GM12878 (cell line): ENCODE results near the gene PRKAG2. TPM values are rescaled to one million over a fixed set of nuclear protein-coding genes. Genes with fewer than 3 reads are reported as not detected.
A peak's percentile ranks its signal among the peaks of the same experiment; 100 is the strongest.

Source experiments
- ATAC-seq: fragments of 200-7000 bp; cut with Tn5 transposase; 3 replicates; pipeline ENCODE4 v1.9.1; 2020; ENCODE audit warnings: mild to moderate bottlenecking, moderate library complexity
- BruUV-seq: library from RNA; stranded (reverse); fragments of 400-500 nt; replicated peaks from 2 replicates; lab custom pipeline; 2021; lab: Mats Ljungman, UMichigan
- CTCF ChIA-PET: fragments of 300-600 bp; sonication (Branson Sonifier 250); formaldehyde crosslinking; extraction: SDS; loops from one replicate; lab custom pipeline; 2021; ENCODE audit warnings: inconsistent platforms; lab: Yijun Ruan, JAX
- POLR2A ChIA-PET: fragments of 350-600 bp; formaldehyde crosslinking; extraction: SDS; loops from one replicate; lab custom pipeline; 2021; ENCODE audit warnings: inconsistent platforms; lab: Charles Lee
- RAD21 ChIA-PET: fragments of 300-600 bp; sonication (Branson Sonifier 250); formaldehyde crosslinking; loops from one replicate; lab custom pipeline; 2023; ENCODE audit warnings: antibody characterized with exemption; ENCODE audit not compliant: unreplicated experiment; lab: Charles Lee
- SMC1A ChIA-PET: fragments of 300-600 bp; sonication (Branson Sonifier 250); formaldehyde crosslinking; loops from one replicate; lab custom pipeline; 2023; ENCODE audit not compliant: unreplicated experiment, uncharacterized antibody; lab: Charles Lee
- DNase-seq: peaks from one replicate; pipeline ENCODE4 v3.0.0-alpha.2; 2011; ENCODE audit warnings: low read depth, low spot score
- FAIRE-seq: peaks from 3 replicates; lab custom pipeline; 2011; peaks lifted over from hg19 to GRCh38; lab: Jason Lieb, UNC
- H2AFZ ChIP-seq: 2 replicates; pipeline ENCODE4 v1.6.0; 2011; ENCODE audit warnings: low read depth, low read length, control low read depth; ENCODE audit not compliant: control insufficient read depth
- H3K27ac ChIP-seq: 2 replicates; pipeline ENCODE4 v1.5.1; 2011; ENCODE audit warnings: control low read depth; ENCODE audit not compliant: control insufficient read depth, insufficient read depth
- H3K27me3 ChIP-seq, 2 experiments: replicated peaks in 1 of 2; 2 replicates each; pipeline versions ENCODE4 v1.6.0 to v1.6.1; 2011; ENCODE audit warnings: low read length in 1 of 2; ENCODE audit not compliant: control insufficient read depth in 2 of 2, insufficient read depth in 2 of 2
- H3K36me3 ChIP-seq, 2 experiments: 2 replicates each; pipeline ENCODE4 v1.5.1; 2011; ENCODE audit warnings: low read length in 1 of 2; ENCODE audit not compliant: control insufficient read depth in 2 of 2, insufficient read depth in 2 of 2
- H3K4me1 ChIP-seq: 2 replicates; pipeline ENCODE4 v1.6.1; 2011; ENCODE audit warnings: mild to moderate bottlenecking, low read length, moderate library complexity, mixed read lengths; ENCODE audit not compliant: control insufficient read depth, insufficient read depth
- H3K4me2 ChIP-seq: 2 replicates; pipeline ENCODE4 v1.6.0; 2011; ENCODE audit warnings: control low read depth; ENCODE audit not compliant: control insufficient read depth, insufficient read depth
- H3K4me3 ChIP-seq: fragments of 200-600 bp; sonication (generic); 2 replicates; pipeline ENCODE4 v1.5.1; 2016
- H3K79me2 ChIP-seq: 2 replicates; pipeline ENCODE4 v1.6.0; 2011; ENCODE audit warnings: low read length; ENCODE audit not compliant: control insufficient read depth, insufficient read depth
- H3K9ac ChIP-seq: 2 replicates; pipeline ENCODE4 v1.8.0; 2011; ENCODE audit warnings: low read length, control low read depth, mixed read lengths; ENCODE audit not compliant: control insufficient read depth, insufficient read depth
- H3K9me3 ChIP-seq: replicated peaks from 3 replicates; pipeline ENCODE4 v1.5.1; 2011; ENCODE audit warnings: mild to moderate bottlenecking, low read length; ENCODE audit not compliant: control insufficient read depth, insufficient read depth
- H4K20me1 ChIP-seq: 2 replicates; pipeline ENCODE4 v1.6.0; 2011; ENCODE audit not compliant: control insufficient read depth, insufficient read depth
- HSF1 ChIP-seq: fragments of 150-350 bp; IDR thresholded peaks from 2 replicates; pipeline ENCODE4 v1.6.1; 2014; ENCODE audit warnings: mild to moderate bottlenecking, low read depth, low read length
- IKZF1 ChIP-seq: fragments of 450-650 bp; conservative IDR thresholded peaks from 2 replicates; pipeline ENCODE4 v1.6.1; 2017; ENCODE audit warnings: antibody characterized with exemption, mild to moderate bottlenecking
- IKZF2 ChIP-seq, 2 experiments: fragments of 450-650 bp; IDR thresholded peaks; 2 replicates each; pipeline ENCODE4 v1.6.1; 2017; ENCODE audit warnings: mild to moderate bottlenecking in 2 of 2, moderate library complexity in 2 of 2
- RUNX3 ChIP-seq: IDR thresholded peaks from 2 replicates; pipeline ENCODE4 v1.6.1; 2012; ENCODE audit warnings: low read length, inconsistent platforms
- SPI1 ChIP-seq: IDR thresholded peaks from 2 replicates; pipeline ENCODE4 v1.6.1; 2011; ENCODE audit warnings: low read depth, mild to moderate bottlenecking, low read length, moderate library complexity, borderline replicate concordance; ENCODE audit not compliant: insufficient read depth
- TCF3 ChIP-seq: IDR thresholded peaks from 2 replicates; pipeline ENCODE4 v1.6.1; 2012; ENCODE audit warnings: low read depth, mild to moderate bottlenecking, low read length, borderline replicate concordance; ENCODE audit not compliant: insufficient read depth
- WGBS: methylation state at CpG from one replicate; pipeline ENCODE4 v1.1.6; 2016; ENCODE audit warnings: low lambda C conversion rate; ENCODE audit not compliant: insufficient replicate concordance, insufficient coverage; ENCODE audit errors: missing lambda C conversion rate; 5-methylcytosine and 5-hydroxymethylcytosine counted together
- in situ Hi-C: fragments of 300-500 bp; cut with MboI; formaldehyde crosslinking; loops from 9 replicates; pipeline ENCODE4 v1.14.3; 2018; ENCODE audit warnings: mixed read lengths
- intact Hi-C: fragments of 100-400 bp; cut with micrococcal nuclease; formaldehyde crosslinking; loops from one replicate; pipeline ENCODE4 v1.14.2; 2022; ENCODE audit not compliant: unreplicated experiment
- polyA plus RNA-seq, 11 experiments: library from polyadenylated mRNA; depleted of rRNA in 4 of 11; unstranded in 6 of 11; stranded (reverse) in 5 of 11; fragments of >200 nt; fragmentation: Nextera tagmentation in 4 of 11; fragmentation: Illumina TruSeq in 1 of 11; extraction: Ambion mirVana in 4 of 11; extraction: Trizol in 1 of 11; gene quantifications; 1 replicate in 1 of 11; 2 replicates in 10 of 11; pipeline versions ENCODE4 v1.2.1 to v1.2.3, GENCODE V29; 2011 to 2016; ENCODE audit warnings: inconsistent platforms in 2 of 11, missing spikeins in 2 of 11, low read depth in 1 of 11
- total RNA-seq, 4 experiments: library from RNA; depleted of rRNA in 3 of 4; stranded (reverse); fragments of >200 nt in 3 of 4; fragmentation: Illumina TruSeq in 1 of 4; extraction: Trizol in 1 of 4; gene quantifications; 2 replicates each; pipeline versions ENCODE4 v1.2.1 to v1.2.3, GENCODE V29; 2013 to 2021
- TF ChIP-seq, protein P1 (sequence below): fragments of 450-650 bp; formaldehyde crosslinking; IDR thresholded peaks from 2 replicates; pipeline ENCODE4 v1.4.0; 2020; ENCODE audit warnings: mild to moderate bottlenecking, moderate library complexity

The PRKAG2 gene
- total and polyA plus RNA-seq, 10 of the 15 experiments (the other 5 are each of a cell fraction or from before 2014, with no cell fraction given), result 3.4 to 8.9 (median 6.8) TPM

GRCh38 chr7:151851145-151851751 is 25.7 kb downstream of the PRKAG2 start:
- Histone ChIP-seq H3K9ac (no peak overlapping the region), H3K27ac (no peak overlapping the region), H4K20me1 (no peaks in the 10 kb centered on the region), H3K36me3 (no peaks in the 10 kb centered on the region)
- ATAC-seq, result peak; percentile 64
- POLR2A ChIA-PET, result no interaction called here
- SMC1A ChIA-PET, result no interaction called here
- peak; percentile 13 for DNase-seq
- TF ChIP-seq SPI1 (peak; percentile 67), IKZF1 (0 out of 2 replicates have a peak, but pooled peaks have one; percentile 32), RUNX3 (peak; percentile 17; the same call in 1 of the 2 replicates), IKZF2 (IDR thresholded peaks at IDR 0.05) (peak; percentile 26 to 28; a peak in 2 of 4 replicates), TCF3 (no peak), HSF1 (no peak)
- TF ChIP-seq, protein P1, sequence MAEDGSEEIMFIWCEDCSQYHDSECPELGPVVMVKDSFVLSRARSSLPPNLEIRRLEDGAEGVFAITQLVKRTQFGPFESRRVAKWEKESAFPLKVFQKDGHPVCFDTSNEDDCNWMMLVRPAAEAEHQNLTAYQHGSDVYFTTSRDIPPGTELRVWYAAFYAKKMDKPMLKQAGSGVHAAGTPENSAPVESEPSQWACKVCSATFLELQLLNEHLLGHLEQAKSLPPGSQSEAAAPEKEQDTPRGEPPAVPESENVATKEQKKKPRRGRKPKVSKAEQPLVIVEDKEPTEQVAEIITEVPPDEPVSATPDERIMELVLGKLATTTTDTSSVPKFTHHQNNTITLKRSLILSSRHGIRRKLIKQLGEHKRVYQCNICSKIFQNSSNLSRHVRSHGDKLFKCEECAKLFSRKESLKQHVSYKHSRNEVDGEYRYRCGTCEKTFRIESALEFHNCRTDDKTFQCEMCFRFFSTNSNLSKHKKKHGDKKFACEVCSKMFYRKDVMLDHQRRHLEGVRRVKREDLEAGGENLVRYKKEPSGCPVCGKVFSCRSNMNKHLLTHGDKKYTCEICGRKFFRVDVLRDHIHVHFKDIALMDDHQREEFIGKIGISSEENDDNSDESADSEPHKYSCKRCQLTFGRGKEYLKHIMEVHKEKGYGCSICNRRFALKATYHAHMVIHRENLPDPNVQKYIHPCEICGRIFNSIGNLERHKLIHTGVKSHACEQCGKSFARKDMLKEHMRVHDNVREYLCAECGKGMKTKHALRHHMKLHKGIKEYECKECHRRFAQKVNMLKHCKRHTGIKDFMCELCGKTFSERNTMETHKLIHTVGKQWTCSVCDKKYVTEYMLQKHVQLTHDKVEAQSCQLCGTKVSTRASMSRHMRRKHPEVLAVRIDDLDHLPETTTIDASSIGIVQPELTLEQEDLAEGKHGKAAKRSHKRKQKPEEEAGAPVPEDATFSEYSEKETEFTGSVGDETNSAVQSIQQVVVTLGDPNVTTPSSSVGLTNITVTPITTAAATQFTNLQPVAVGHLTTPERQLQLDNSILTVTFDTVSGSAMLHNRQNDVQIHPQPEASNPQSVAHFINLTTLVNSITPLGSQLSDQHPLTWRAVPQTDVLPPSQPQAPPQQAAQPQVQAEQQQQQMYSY, result no peak
- TF ChIP-seq, all 136 proteins: peak for 4
- Histone ChIP-seq H3K4me3 (no peak overlapping the region), H3K4me1 (peaks cover 10% of the 10 kb centered on the region), H3K79me2 (no peaks in the 10 kb centered on the region), H3K27me3 (no peaks in the 10 kb centered on the region), H3K9me3 (no peaks in the 10 kb centered on the region), H2AFZ (peak overlapping the region; percentile 50), H3K4me2 (peak overlapping the region; percentile 68)
- intact Hi-C loops, result no loop called here
- 2% methylated on average over 16 of the region's 16 CpGs for WGBS
- CTCF ChIA-PET, result interaction anchor here (0.5 kb wide), 1 partner anchor 863 kb away, joined by 3 read pairs; no protein-coding TSS in a partner anchor
- no TSS peak for BruUV-seq
- RAD21 ChIA-PET, result no interaction called here
- in situ Hi-C loops, result no loop called here
- FAIRE-seq, result no peak
